UCSD-AML1 (cell line): ENCODE measurements around the gene NCAPD2.
"Not testable (repeated sequence)": the region's sequence is repeated elsewhere in the genome, so short reads cannot be mapped to it uniquely, and the experiment has no call there.

Experiments used
- DNase-seq: peaks from one replicate; lab custom pipeline; 2025; ENCODE audit not compliant: unreplicated experiment; lab: John Stamatoyannopoulos, UW

NCAPD2 gene

GRCh38 chr12:6462234-6462995 is 31.5 kb upstream of the NCAPD2 start:
- DNase-seq, result no peak

GRCh38 chr12:6463216-6463615 is 30.7 kb upstream of the NCAPD2 start:
- no peak for DNase-seq

GRCh38 chr12:6463858-6464257 is 30.0 kb upstream of the NCAPD2 start:
- no peak for DNase-seq

- no peak for DNase-seq
Measured at GRCh38 chr12:6464531-6464930, 29.4 kb upstream of the NCAPD2 start.

- DNase-seq, result no peak
Measured at GRCh38 chr12:6465467-6466183, 28.3 kb upstream of the NCAPD2 start.

- no peak for DNase-seq
Measured at GRCh38 chr12:6466184-6466573, 27.7 kb upstream of the NCAPD2 start.

- DNase-seq, result not testable (repeated sequence)
Measured at GRCh38 chr12:6466751-6467150, 27.2 kb upstream of the NCAPD2 start.

- DNase-seq, result not testable (repeated sequence)
Measured at GRCh38 chr12:6467571-6468282, 26.2 kb upstream of the NCAPD2 start.

GRCh38 chr12:6468283-6468575 is 25.7 kb upstream of the NCAPD2 start:
- DNase-seq, result no peak

GRCh38 chr12:6469092-6469491 is 24.8 kb upstream of the NCAPD2 start:
- no peak for DNase-seq

- no peak for DNase-seq
Measured at GRCh38 chr12:6469609-6470374, 24.1 kb upstream of the NCAPD2 start.

GRCh38 chr12:6470375-6471163 is 23.3 kb upstream of the NCAPD2 start, which contains the start of gene VAMP1:
Gene VAMP1, minus strand, starts transcription at chr12:6470677. Its CDS starts 146 bp downstream, at chr12:6470531.
- peak; percentile 97 for DNase-seq

GRCh38 chr12:6471989-6472360 is 21.9 kb upstream of the NCAPD2 start:
- DNase-seq, result no peak

- DNase-seq, result no peak
Measured at GRCh38 chr12:6472491-6472890, 21.4 kb upstream of the NCAPD2 start.

GRCh38 chr12:6475233-6475975 is 18.5 kb upstream of the NCAPD2 start:
- not testable (repeated sequence) for DNase-seq

GRCh38 chr12:6476489-6476888 is 17.4 kb upstream of the NCAPD2 start:
- no peak for DNase-seq

GRCh38 chr12:6477601-6478377 is 16.1 kb upstream of the NCAPD2 start:
- not testable (repeated sequence) for DNase-seq

GRCh38 chr12:6478416-6478815 is 15.5 kb upstream of the NCAPD2 start:
- no peak for DNase-seq

- no peak for DNase-seq
Measured at GRCh38 chr12:6488240-6488639, 5.7 kb upstream of the NCAPD2 start.
